Astrocyte (in vitro differentiated cells and primary cell): ENCODE results near the gene MICAL3. TPM values are rescaled to one million over a fixed set of nuclear protein-coding genes. Genes with fewer than 3 reads are reported as not detected.
A peak's percentile ranks its signal among the peaks of the same experiment; 100 is the strongest.

Experiments used
- DNase-seq: peaks from one replicate; pipeline ENCODE4 v3.0.0-alpha.2; 2010; ENCODE audit warnings: low read depth
- FAIRE-seq: peaks from 2 replicates; lab custom pipeline; 2011; peaks lifted over from hg19 to GRCh38; lab: Jason Lieb, UNC
- H2AFZ ChIP-seq: 2 replicates; pipeline ENCODE4 v1.6.0; 2012; ENCODE audit warnings: low read depth, low read length, inconsistent platforms
- H3K27ac ChIP-seq: 2 replicates; pipeline ENCODE4 v1.5.1; 2011; ENCODE audit warnings: low read depth, low read length, inconsistent platforms
- H3K27me3 ChIP-seq: 2 replicates; pipeline ENCODE4 v1.6.0; 2011; ENCODE audit warnings: low read length, inconsistent platforms; ENCODE audit not compliant: insufficient read depth
- H3K36me3 ChIP-seq: 2 replicates; pipeline ENCODE4 v1.5.1; 2011; ENCODE audit warnings: low read length, inconsistent platforms; ENCODE audit not compliant: insufficient read depth
- H3K4me1 ChIP-seq: 2 replicates; pipeline ENCODE4 v1.5.1; 2011; ENCODE audit warnings: low read length, inconsistent platforms; ENCODE audit not compliant: insufficient read depth
- H3K4me2 ChIP-seq: 2 replicates; pipeline ENCODE4 v1.6.0; 2012; ENCODE audit warnings: low read length, inconsistent platforms
- H3K4me3 ChIP-seq: 2 replicates; pipeline ENCODE4 v1.5.1; 2011; ENCODE audit warnings: low read depth, mild to moderate bottlenecking, low read length, inconsistent platforms; ENCODE audit not compliant: insufficient read depth
- H3K79me2 ChIP-seq: 2 replicates; pipeline ENCODE4 v1.6.0; 2012; ENCODE audit warnings: mild to moderate bottlenecking, low read length, inconsistent platforms; ENCODE audit not compliant: insufficient read depth
- H3K9ac ChIP-seq: 2 replicates; pipeline ENCODE4 v1.6.0; 2012; ENCODE audit warnings: mild to moderate bottlenecking, low read length, inconsistent platforms
- H3K9me3 ChIP-seq: 2 replicates; pipeline ENCODE4 v1.5.1; 2012; ENCODE audit warnings: low read depth, mild to moderate bottlenecking, low read length, inconsistent platforms; ENCODE audit not compliant: insufficient read depth
- H4K20me1 ChIP-seq: 2 replicates; pipeline ENCODE4 v1.6.0; 2012; ENCODE audit warnings: low read length, inconsistent platforms; ENCODE audit not compliant: insufficient read depth
- H3K27ac Mint-ChIP-seq: one replicate; pipeline ENCODE4 v1.8.0; 2021; ENCODE audit warnings: mild to moderate bottlenecking, mixed read lengths; ENCODE audit not compliant: unreplicated experiment
- H3K27me3 Mint-ChIP-seq: one replicate; pipeline ENCODE4 v1.8.0; 2021; ENCODE audit warnings: low read depth, mixed read lengths; ENCODE audit not compliant: unreplicated experiment
- H3K36me3 Mint-ChIP-seq: one replicate; pipeline ENCODE4 v1.8.0; 2021; ENCODE audit warnings: low read depth, mixed read lengths; ENCODE audit not compliant: unreplicated experiment
- H3K4me1 Mint-ChIP-seq: one replicate; pipeline ENCODE4 v1.8.0; 2021; ENCODE audit warnings: low read depth, mixed read lengths; ENCODE audit not compliant: unreplicated experiment
- H3K4me3 Mint-ChIP-seq: one replicate; pipeline ENCODE4 v1.8.0; 2021; ENCODE audit warnings: mild to moderate bottlenecking, moderate library complexity, mixed read lengths; ENCODE audit not compliant: unreplicated experiment
- H3K9me3 Mint-ChIP-seq: one replicate; pipeline ENCODE4 v1.8.0; 2021; ENCODE audit warnings: mild to moderate bottlenecking, mixed read lengths; ENCODE audit not compliant: unreplicated experiment
- CTCF ChIP-seq: IDR thresholded peaks from 2 replicates; pipeline ENCODE4 v1.5.1; 2011; ENCODE audit warnings: low read depth, mild to moderate bottlenecking, inconsistent platforms, low read length, moderate library complexity; ENCODE audit not compliant: insufficient read depth
- EZH2 ChIP-seq: IDR thresholded peaks from 2 replicates; pipeline ENCODE4 v1.6.1; 2012; ENCODE audit warnings: mild to moderate bottlenecking, low read length, inconsistent platforms; ENCODE audit not compliant: insufficient read depth
- total RNA-seq: library from RNA; stranded (reverse); gene quantifications from 2 replicates; pipeline ENCODE4 v1.2.1, GENCODE V29; 2021

The MICAL3 gene
- total RNA-seq, 1 donor from 2014 or later, result 113 TPM

- Histone ChIP-seq H2AFZ (peak overlapping the region; percentile 68), H3K4me3 (peak overlapping the region; percentile 78), H3K27me3 (no peaks in the 10 kb centered on the region), H3K9ac (peak overlapping the region; percentile 80), H4K20me1 (peaks cover 44% of the 10 kb centered on the region), H3K27ac (no peak overlapping the region), H3K79me2 (peaks cover 42% of the 10 kb centered on the region), H3K9me3 (no peaks in the 10 kb centered on the region), H3K36me3 (no peaks in the 10 kb centered on the region), H3K4me2 (peak overlapping the region; percentile 99), H3K4me1 (peaks cover 22% of the 10 kb centered on the region)
- no peak for TF ChIP-seq EZH2
- TF ChIP-seq CTCF, result no peak
- Mint-ChIP-seq H3K4me1 (peaks cover 10% of the 10 kb centered on the region), H3K27me3 (peaks cover 16% of the 10 kb centered on the region), H3K36me3 (peaks cover 3% of the 10 kb centered on the region), H3K4me3 (peak overlapping the region; percentile 83), H3K9me3 (no peaks in the 10 kb centered on the region), H3K27ac (no peak overlapping the region)
- no peak for FAIRE-seq
- DNase-seq, result peak; percentile 51
Observed at GRCh38 chr22:17772958-17773605, 251.3 kb downstream of the MICAL3 start.

- peaks cover 9% of the 10 kb centered on the region for H3K27me3 Mint-ChIP-seq
- DNase-seq (no peak), FAIRE-seq (no peak)
- H3K4me1 ChIP-seq, result peaks cover 22% of the 10 kb centered on the region
- peak overlapping the region; percentile 83 for H3K4me3 Mint-ChIP-seq
- peaks cover 48% of the 10 kb centered on the region for H3K79me2 ChIP-seq
- H3K9me3 Mint-ChIP-seq, result no peaks in the 10 kb centered on the region
- H2AFZ ChIP-seq, result no peak overlapping the region
- H3K27me3 ChIP-seq, result no peaks in the 10 kb centered on the region
- H4K20me1 ChIP-seq, result peaks cover 51% of the 10 kb centered on the region
- peak overlapping the region; percentile 80 for H3K9ac ChIP-seq
- peaks cover 10% of the 10 kb centered on the region for H3K4me1 Mint-ChIP-seq
- TF ChIP-seq EZH2 (no peak), CTCF (no peak)
- H3K9me3 ChIP-seq, result no peaks in the 10 kb centered on the region
- peak overlapping the region; percentile 78 for H3K4me3 ChIP-seq
- H3K36me3 Mint-ChIP-seq, result peaks cover 3% of the 10 kb centered on the region
- H3K27ac Mint-ChIP-seq, result no peak overlapping the region
- no peak overlapping the region for H3K27ac ChIP-seq
- no peaks in the 10 kb centered on the region for H3K36me3 ChIP-seq
- H3K4me2 ChIP-seq, result peak overlapping the region; percentile 99
Observed at GRCh38 chr22:17772249-17772957, 252.0 kb downstream of the MICAL3 start.
